HEK293T (cell line): Measurements from ENCODE around the gene PRKCA.

Experiments
- CTCF ChIA-PET: fragments of 350-600 bp; formaldehyde crosslinking; extraction: SDS; loops from one replicate; lab custom pipeline; 2021; ENCODE audit warnings: antibody characterized with exemption, inconsistent platforms; lab: Yijun Ruan, JAX
- POLR2A ChIA-PET: fragments of 350-600 bp; formaldehyde crosslinking; extraction: SDS; loops from one replicate; lab custom pipeline; 2020; ENCODE audit warnings: antibody characterized with exemption, inconsistent platforms; lab: Yijun Ruan, JAX
- DNase-seq: peaks from one replicate; pipeline ENCODE4 v3.0.0; 2012; ENCODE audit warnings: mixed read lengths; ENCODE audit errors: extremely low spot score
- ARNT ChIP-seq: fragments of 450-650 bp; IDR thresholded peaks from 2 replicates; pipeline ENCODE4 v1.6.1; 2017; ENCODE audit warnings: mild to moderate bottlenecking
- BHLHE40 ChIP-seq: fragments of 450-650 bp; IDR thresholded peaks from 2 replicates; pipeline ENCODE4 v1.6.1; 2016; ENCODE audit warnings: mild to moderate bottlenecking, moderate library complexity, borderline replicate concordance
- CTBP1 ChIP-seq: fragments of 450-650 bp; IDR thresholded peaks from 2 replicates; pipeline ENCODE4 v1.6.1; 2016; ENCODE audit warnings: borderline replicate concordance
- ELF4 ChIP-seq: fragments of 450-650 bp; IDR thresholded peaks from 2 replicates; pipeline ENCODE4 v1.6.1; 2017; ENCODE audit warnings: antibody characterized with exemption
- FOXA1 ChIP-seq: fragments of 450-650 bp; IDR thresholded peaks from 2 replicates; pipeline ENCODE4 v1.6.1; 2016; ENCODE audit warnings: mild to moderate bottlenecking
- FOXK2 ChIP-seq: fragments of 450-650 bp; IDR thresholded peaks from 2 replicates; pipeline ENCODE4 v1.6.1; 2016; ENCODE audit warnings: mild to moderate bottlenecking
- FOXM1 ChIP-seq: fragments of 450-650 bp; IDR thresholded peaks from 2 replicates; pipeline ENCODE4 v1.6.1; 2017; ENCODE audit warnings: mild to moderate bottlenecking, borderline replicate concordance
- HDGF ChIP-seq: fragments of 450-650 bp; IDR thresholded peaks from 2 replicates; pipeline ENCODE4 v1.6.1; 2017; ENCODE audit warnings: antibody characterized with exemption, borderline replicate concordance
- L3MBTL2 ChIP-seq: fragments of 450-650 bp; conservative IDR thresholded peaks from 2 replicates; pipeline ENCODE4 v1.6.1; 2016; ENCODE audit warnings: mild to moderate bottlenecking
- LEF1 ChIP-seq: fragments of 450-650 bp; IDR thresholded peaks from 2 replicates; pipeline ENCODE4 v1.6.1; 2017; ENCODE audit warnings: mild to moderate bottlenecking, borderline replicate concordance
- NFRKB ChIP-seq: fragments of 450-650 bp; IDR thresholded peaks from 2 replicates; pipeline ENCODE4 v1.6.1; 2016; ENCODE audit warnings: mild to moderate bottlenecking, moderate library complexity
- PKNOX1 ChIP-seq: fragments of 450-650 bp; IDR thresholded peaks from 2 replicates; pipeline ENCODE4 v1.6.1; 2016
- SP1 ChIP-seq: fragments of 450-650 bp; IDR thresholded peaks from 2 replicates; pipeline ENCODE4 v1.6.1; 2017
- SUZ12 ChIP-seq: fragments of 450-650 bp; IDR thresholded peaks from 2 replicates; pipeline ENCODE4 v1.6.1; 2016; ENCODE audit warnings: mild to moderate bottlenecking
- TARDBP ChIP-seq: fragments of 450-650 bp; IDR thresholded peaks from 2 replicates; pipeline ENCODE4 v1.6.1; 2016
- ZNF384 ChIP-seq: fragments of 450-650 bp; IDR thresholded peaks from 2 replicates; pipeline ENCODE4 v1.6.1; 2016

PRKCA gene

DNA sequence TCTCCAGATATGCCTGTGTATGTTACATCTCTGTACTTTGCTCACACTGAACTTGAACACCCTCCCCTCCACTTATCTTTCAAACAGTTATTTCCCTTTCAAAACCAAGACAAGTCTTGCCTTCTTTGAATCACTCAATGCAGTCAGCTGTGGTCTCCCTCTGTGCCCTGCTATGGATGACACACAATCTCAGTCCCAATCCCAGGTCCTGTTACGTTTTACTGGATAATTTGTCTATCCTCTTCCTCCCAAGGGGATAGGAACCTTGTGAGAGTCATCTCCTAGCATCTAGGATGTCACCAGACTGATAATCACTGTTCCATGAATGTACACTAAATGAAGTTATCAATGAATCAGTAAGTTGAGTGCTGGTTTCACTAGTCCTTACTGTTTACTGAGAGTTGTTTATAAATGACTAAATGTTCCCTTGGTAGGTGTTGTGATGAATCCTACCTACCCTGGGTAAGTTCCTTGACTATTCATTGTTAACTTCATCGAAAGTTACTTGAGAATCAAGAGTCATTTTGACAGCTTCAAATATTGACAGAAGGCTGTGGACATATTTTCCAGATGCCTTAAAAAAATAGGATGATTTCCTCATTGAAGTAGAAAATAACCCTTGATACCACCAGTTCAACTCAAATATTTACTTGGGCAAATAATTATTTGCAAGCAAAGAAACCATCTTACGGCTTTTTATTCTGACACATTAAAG lies 244.9 kb downstream of the PRKCA start:
- ChIA-PET POLR2A (no interaction called here), CTCF (no interaction called here)
- no peak for DNase-seq
- TF ChIP-seq SUZ12 (no peak), NFRKB (no peak), FOXK2 (no peak), FOXA1 (no peak), PKNOX1 (no peak), LEF1 (no peak), FOXM1 (no peak), BHLHE40 (no peak), ELF4 (no peak), L3MBTL2 (no peak), HDGF (no peak), SP1 (no peak), ZNF384 (no peak), CTBP1 (no peak), TARDBP (no peak), ARNT (no peak)

DNA sequence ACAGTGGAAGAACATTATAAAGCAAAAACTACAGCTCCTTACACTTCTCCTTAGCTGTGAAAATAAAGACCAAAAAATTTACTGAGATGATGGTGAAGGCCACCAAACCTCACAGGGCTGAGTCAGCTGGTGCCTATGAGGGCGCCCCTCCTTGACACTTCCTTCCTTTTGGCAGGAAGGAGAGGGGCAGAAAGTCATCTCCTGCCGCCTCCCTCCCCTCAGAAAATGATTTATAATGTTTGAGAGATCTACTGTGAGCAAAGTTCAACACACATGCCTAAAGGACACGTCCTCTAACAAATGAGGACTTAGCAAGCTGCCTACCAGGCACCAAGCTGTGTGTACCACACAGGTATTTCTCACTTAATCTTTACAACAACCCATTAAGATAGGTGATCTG lies 245.7 kb downstream of the PRKCA start:
- CTCF ChIA-PET = interaction anchor here (0.6 to 1.5 kb wide), 2 partner anchors 18 to 293 kb away, joined by 3 to 5 read pairs; no protein-coding TSS in a partner anchor
- no peak for TF ChIP-seq NFRKB
- DNase-seq = no peak
- POLR2A ChIA-PET = no interaction called here

DNA sequence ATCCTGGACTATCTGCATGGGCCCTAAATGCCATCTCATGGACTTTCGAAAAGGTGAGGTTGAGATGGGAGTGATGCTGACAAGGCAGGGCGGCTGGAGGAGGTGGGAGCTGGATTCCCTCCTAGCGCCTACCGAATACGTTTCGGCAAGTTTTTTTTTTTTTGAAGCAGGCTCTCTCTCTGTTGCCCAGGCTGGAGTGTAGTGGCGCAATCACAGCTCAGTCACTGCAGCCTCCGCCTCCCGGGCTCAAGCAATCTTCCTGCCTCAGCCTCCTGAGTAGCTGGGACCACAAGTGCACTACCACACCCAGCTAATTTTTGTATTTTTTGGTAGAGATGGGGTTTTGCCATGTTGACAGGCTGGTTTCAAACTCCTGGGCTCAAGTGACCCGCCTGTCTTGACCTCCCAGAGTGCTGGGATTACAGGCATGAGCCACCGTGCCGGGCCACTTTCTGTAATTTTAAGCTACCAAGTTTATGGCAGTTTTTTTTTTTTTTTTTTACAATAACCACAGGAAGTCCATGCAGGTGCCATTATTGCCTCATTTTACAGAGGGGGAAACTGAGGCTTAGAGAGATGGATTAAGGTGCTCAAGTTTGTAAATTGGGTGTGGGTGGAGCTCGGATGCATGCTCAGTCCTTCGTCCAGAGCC lies 246.4 kb downstream of the PRKCA start:
- ChIA-PET POLR2A (no interaction called here), CTCF (interaction anchor here (0.5 to 1.5 kb wide), 3 partner anchors 11 to 132 kb away, joined by 3 to 5 read pairs (median 3); no protein-coding TSS in a partner anchor)
- DNase-seq = no peak
- TF ChIP-seq NFRKB (no peak), BHLHE40 (no peak), FOXK2 (no peak), ZNF384 (no peak), SP1 (no peak), CTBP1 (no peak), SUZ12 (no peak), HDGF (no peak), LEF1 (no peak), TARDBP (no peak), FOXA1 (no peak), PKNOX1 (no peak), L3MBTL2 (no peak), ELF4 (no peak), FOXM1 (no peak), ARNT (no peak)

- DNase-seq = no peak
- ChIA-PET CTCF (interaction anchor here (0.5 to 1.5 kb wide), 2 partner anchors 10 to 17 kb away, joined by 3 read pairs; no protein-coding TSS in a partner anchor), POLR2A (no interaction called here)
- TF ChIP-seq SUZ12 (no peak), PKNOX1 (no peak), ZNF384 (no peak), FOXA1 (no peak), FOXK2 (no peak), L3MBTL2 (no peak), FOXM1 (no peak), ARNT (no peak), HDGF (no peak), SP1 (no peak), NFRKB (no peak), TARDBP (no peak), LEF1 (no peak), CTBP1 (no peak), BHLHE40 (no peak)
These were observed 246.9 kb downstream of the PRKCA start for GRCh38 chr17:66549311-66549704.

DNA sequence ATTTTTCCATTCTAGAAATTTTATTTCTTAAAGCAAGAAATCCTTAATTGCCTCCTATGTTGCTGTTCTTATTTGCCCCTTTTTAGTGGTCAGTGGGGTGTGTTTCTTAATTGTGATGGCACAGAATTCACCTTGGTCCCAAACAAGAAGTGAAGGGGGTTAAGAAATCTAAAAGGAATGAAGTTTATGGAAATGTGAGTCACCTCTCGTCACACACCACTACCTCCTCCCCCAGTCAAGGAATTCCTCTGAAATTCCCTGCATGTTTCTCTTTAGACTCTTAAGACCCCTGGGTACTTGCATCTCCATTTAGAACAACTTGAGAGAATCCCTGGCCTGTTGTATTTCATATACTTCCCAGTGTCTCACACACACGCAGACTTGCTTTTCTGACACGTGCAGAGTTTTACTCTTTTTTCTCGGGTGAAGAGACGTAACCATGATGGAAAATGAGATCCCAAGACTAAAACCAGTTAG lies 247.4 kb downstream of the PRKCA start:
- CTCF ChIA-PET = interaction anchor here (0.7 kb wide), 1 partner anchor 41 kb away, joined by 3 read pairs; no protein-coding TSS in a partner anchor
- DNase-seq = no peak
- POLR2A ChIA-PET = no interaction called here
- TF ChIP-seq FOXA1 (no peak), L3MBTL2 (no peak), SUZ12 (no peak), NFRKB (no peak), PKNOX1 (no peak), ZNF384 (no peak), CTBP1 (no peak), FOXM1 (no peak), BHLHE40 (no peak), ELF4 (no peak), ARNT (no peak), FOXK2 (no peak), HDGF (no peak)
